MV-4-11 (cell line): ENCODE measurements around the gene ADAM19.

Source experiments
- DNase-seq: peaks from one replicate; lab custom pipeline; 2025; lab: John Stamatoyannopoulos, UW

Gene ADAM19

GRCh38 chr5:157516006-157516405 is 59.6 kb downstream of the ADAM19 start:
- DNase-seq = no peak

- no peak for DNase-seq
Measured at GRCh38 chr5:157514974-157515373, 60.6 kb downstream of the ADAM19 start.

- no peak for DNase-seq
Measured at GRCh38 chr5:157513182-157513581, 62.4 kb downstream of the ADAM19 start.

GRCh38 chr5:157511651-157512644 is 63.6 kb downstream of the ADAM19 start:
- DNase-seq = peak; percentile 86

GRCh38 chr5:157510682-157511081 is 64.9 kb downstream of the ADAM19 start:
- no peak for DNase-seq

- no peak for DNase-seq
Measured at GRCh38 chr5:157509587-157509986, 66.0 kb downstream of the ADAM19 start.

- no peak for DNase-seq
Measured at GRCh38 chr5:157509093-157509492, 66.5 kb downstream of the ADAM19 start.

GRCh38 chr5:157506981-157507780 is 68.4 kb downstream of the ADAM19 start:
- no peak for DNase-seq

GRCh38 chr5:157506066-157506590 is 69.4 kb downstream of the ADAM19 start:
- no peak for DNase-seq

- DNase-seq = no peak
Measured at GRCh38 chr5:157505496-157505895, 70.1 kb downstream of the ADAM19 start.

GRCh38 chr5:157504053-157504452 is 71.5 kb downstream of the ADAM19 start:
- no peak for DNase-seq

GRCh38 chr5:157502143-157502647 is 73.4 kb downstream of the ADAM19 start:
- DNase-seq = peak; percentile 96

- no peak for DNase-seq
Measured at GRCh38 chr5:157497875-157498611, 77.5 kb downstream of the ADAM19 start.

- no peak for DNase-seq
Measured at GRCh38 chr5:157496864-157497263, 78.7 kb downstream of the ADAM19 start.

- no peak for DNase-seq
Measured at GRCh38 chr5:157494178-157494832, 81.3 kb downstream of the ADAM19 start.

- no peak for DNase-seq
Measured at GRCh38 chr5:157492886-157493285, 82.7 kb downstream of the ADAM19 start.

GRCh38 chr5:157491471-157491995 is 84.0 kb downstream of the ADAM19 start:
- no peak for DNase-seq

GRCh38 chr5:157487358-157487757 is 88.2 kb downstream of the ADAM19 start:
- no peak for DNase-seq

GRCh38 chr5:157486861-157487260 is 88.7 kb downstream of the ADAM19 start:
- no peak for DNase-seq

- DNase-seq = no peak
Measured at GRCh38 chr5:157486221-157486681, 89.3 kb downstream of the ADAM19 start.

- no peak for DNase-seq
Measured at GRCh38 chr5:157485811-157486210, 89.8 kb downstream of the ADAM19 start.
